CD14-positive monocyte (primary cell): ENCODE data around the gene RWDD2A. TPM values are rescaled to one million over a fixed set of nuclear protein-coding genes. Genes with fewer than 3 reads are reported as not detected.

Source experiments
- DNase-seq, 3 donors: peaks; one replicate each; pipeline ENCODE4 v3.0.0-alpha.2; 2011 to 2022
- H2AFZ ChIP-seq: 2 replicates; pipeline ENCODE4 v1.6.0; 2012; ENCODE audit warnings: mild to moderate bottlenecking, low read depth, low read length, inconsistent platforms; ENCODE audit not compliant: insufficient read depth, poor library complexity, severe bottlenecking
- H3K27ac ChIP-seq, 2 donors: 1 replicate in 1 of 2; 2 replicates in 1 of 2; pipeline ENCODE4 v1.5.1; 2012 to 2013; ENCODE audit warnings: low read length in 2 of 2, control low read depth in 1 of 2, inconsistent platforms in 1 of 2, low read depth in 1 of 2, mild to moderate bottlenecking in 1 of 2
- H3K27me3 ChIP-seq, 2 donors: one replicate each; pipeline versions ENCODE4 v1.6.0 to v1.6.1; 2011 to 2013; ENCODE audit warnings: low read length in 2 of 2; ENCODE audit not compliant: control insufficient read depth in 2 of 2, insufficient read depth in 2 of 2
- H3K36me3 ChIP-seq, 2 donors: replicated peaks in 1 of 2; 1 replicate in 1 of 2; 2 replicates in 1 of 2; pipeline versions ENCODE4 v1.5.1 to v1.6.1; 2012 to 2013; ENCODE audit warnings: low read length in 2 of 2, control low read depth in 1 of 2, inconsistent platforms in 1 of 2, mild to moderate bottlenecking in 1 of 2; ENCODE audit not compliant: insufficient read depth in 2 of 2, control insufficient read depth in 1 of 2
- H3K4me1 ChIP-seq, 2 donors: 1 replicate in 1 of 2; 2 replicates in 1 of 2; pipeline versions ENCODE4 v1.5.1 to v1.6.1; 2012 to 2013; ENCODE audit warnings: low read length in 2 of 2, control low read depth in 1 of 2, inconsistent platforms in 1 of 2, mild to moderate bottlenecking in 1 of 2, moderate library complexity in 1 of 2; ENCODE audit not compliant: insufficient read depth in 2 of 2, control insufficient read depth in 1 of 2
- H3K4me2 ChIP-seq: replicated peaks from 2 replicates; pipeline ENCODE3; 2012; ENCODE audit warnings: low read length, moderate library complexity, mild to moderate bottlenecking; ENCODE audit not compliant: poor library complexity, severe bottlenecking; ENCODE audit errors: extremely low read depth
- H3K4me3 ChIP-seq, 3 experiments: fragments of 200-600 bp in 1 of 3; sonication (generic) in 1 of 3; replicated peaks in 1 of 3; 1 replicate in 2 of 3; 2 replicates in 1 of 3; pipeline ENCODE4 v1.5.1; 2011 to 2013; ENCODE audit warnings: low read length in 3 of 3, mild to moderate bottlenecking in 3 of 3, control low read depth in 2 of 3, low read depth in 2 of 3, inconsistent platforms in 1 of 3, moderate library complexity in 1 of 3
- H3K79me2 ChIP-seq: 2 replicates; pipeline ENCODE4 v1.6.0; 2012; ENCODE audit warnings: mild to moderate bottlenecking, control low read depth, inconsistent platforms, low read length, moderate library complexity; ENCODE audit not compliant: insufficient read depth
- H3K9ac ChIP-seq: 2 replicates; pipeline ENCODE4 v1.6.0; 2017; ENCODE audit warnings: low read length, mild to moderate bottlenecking; ENCODE audit not compliant: insufficient read depth, poor library complexity, severe bottlenecking
- H3K9me3 ChIP-seq, 2 donors: replicated peaks in 1 of 2; 1 replicate in 1 of 2; 2 replicates in 1 of 2; pipeline versions ENCODE4 v1.5.1 to v1.6.1; 2012 to 2013; ENCODE audit warnings: low read length in 2 of 2, control low read depth in 1 of 2; ENCODE audit not compliant: control insufficient read depth in 1 of 2, insufficient read depth in 1 of 2
- H4K20me1 ChIP-seq: 2 replicates; pipeline ENCODE4 v1.6.0; 2012; ENCODE audit warnings: mild to moderate bottlenecking, low read length, control low read depth, moderate library complexity; ENCODE audit not compliant: insufficient read depth
- H3K27ac Mint-ChIP-seq, 7 donors: one replicate each; pipeline ENCODE4 v1.8.0; 2020; ENCODE audit warnings: mild to moderate bottlenecking in 7 of 7, mixed read lengths in 7 of 7, moderate library complexity in 6 of 7, inconsistent platforms in 2 of 7
- H3K27me3 Mint-ChIP-seq, 3 donors: one replicate each; pipeline ENCODE4 v1.8.0; 2021 to 2022; ENCODE audit warnings: low read depth in 3 of 3, mild to moderate bottlenecking in 3 of 3, mixed read lengths in 3 of 3, moderate library complexity in 3 of 3, inconsistent platforms in 1 of 3
- H3K36me3 Mint-ChIP-seq, 2 donors: one replicate each; pipeline ENCODE4 v1.8.0; 2020; ENCODE audit warnings: mixed read lengths in 2 of 2, inconsistent platforms in 1 of 2, mild to moderate bottlenecking in 1 of 2
- H3K4me1 Mint-ChIP-seq: one replicate; pipeline ENCODE4 v1.8.0; 2020; ENCODE audit warnings: mild to moderate bottlenecking, mixed read lengths
- H3K4me3 Mint-ChIP-seq, 2 donors: one replicate each; pipeline ENCODE4 v1.8.0; 2020; ENCODE audit warnings: mild to moderate bottlenecking in 2 of 2, mixed read lengths in 2 of 2, moderate library complexity in 1 of 2
- H3K9me3 Mint-ChIP-seq, 7 donors: one replicate each; pipeline ENCODE4 v1.8.0; 2020 to 2022; ENCODE audit warnings: mixed read lengths in 7 of 7, mild to moderate bottlenecking in 6 of 7, moderate library complexity in 6 of 7, inconsistent platforms in 2 of 7
- CTCF ChIP-seq: fragments of 200-600 bp; IDR thresholded peaks from one replicate; pipeline ENCODE4 v1.8.0; 2022; ENCODE audit warnings: antibody characterized with exemption, mild to moderate bottlenecking
- WGBS: methylation state at CpG from one replicate; pipeline ENCODE4 v1.1.5; 2013; ENCODE audit warnings: missing lambda C conversion rate; ENCODE audit not compliant: insufficient coverage; 5-methylcytosine and 5-hydroxymethylcytosine counted together
- intact Hi-C, 2 donors: fragments of 100-400 bp; cut with micrococcal nuclease; formaldehyde crosslinking; loops; one replicate each; pipeline versions ENCODE4 v1.15.0 to v1.15.1; 2023
- polyA plus RNA-seq, 3 donors: library from polyadenylated mRNA; depleted of rRNA in 1 of 3; unstranded in 2 of 3; stranded (reverse) in 1 of 3; fragments of 300-500 nt in 2 of 3; fragments of >200 nt in 1 of 3; fragmentation: Illumina TruSeq in 2 of 3; gene quantifications; 1 replicate in 2 of 3; 2 replicates in 1 of 3; pipeline ENCODE4 v1.2.3, GENCODE V29; 2012 to 2021

The RWDD2A gene
- polyA plus RNA-seq, 3 donors: 0.77 to 1.2 (median 1.1) TPM

GRCh38 chr6:83153883-83154521, 39.2 kb upstream of the RWDD2A start:
- Histone ChIP-seq H3K9me3 (no peaks in the 10 kb centered on the region), H3K36me3 (peaks cover 69 to 98% of the 10 kb centered on the region in 2 donors), H3K27me3 (no peaks in the 10 kb centered on the region), H3K79me2 (no peaks in the 10 kb centered on the region), H3K27ac (no peak overlapping the region), H3K4me2 (no peak overlapping the region), H3K4me1 (no peaks in the 10 kb centered on the region), H3K9ac (no peak overlapping the region), H2AFZ (no peak overlapping the region), H4K20me1 (no peaks in the 10 kb centered on the region), H3K4me3 (no peak overlapping the region)
- Mint-ChIP-seq H3K27ac (no peak overlapping the region), H3K36me3 (peaks cover 62 to 81% of the 10 kb centered on the region in 2 donors), H3K4me1 (no peaks in the 10 kb centered on the region), H3K9me3 (no peaks in the 10 kb centered on the region), H3K27me3 (peaks cover 0 to 3% (median 0%) of the 10 kb centered on the region in 3 donors), H3K4me3 (no peak overlapping the region)
- WGBS: 100% methylated on average over 2 of the region's 4 CpGs
- no peak for TF ChIP-seq CTCF
- intact Hi-C loops: no loop called here
- DNase-seq: no peak

GRCh38 chr6:83155794-83156193, 37.4 kb upstream of the RWDD2A start:
- Histone ChIP-seq H3K36me3 (peaks cover 87 to 98% of the 10 kb centered on the region in 2 donors), H2AFZ (no peak overlapping the region), H3K79me2 (no peaks in the 10 kb centered on the region), H3K9ac (no peak overlapping the region), H3K4me3 (no peak overlapping the region), H3K4me1 (no peaks in the 10 kb centered on the region), H4K20me1 (no peaks in the 10 kb centered on the region), H3K4me2 (no peak overlapping the region), H3K27ac (no peak overlapping the region), H3K27me3 (no peaks in the 10 kb centered on the region), H3K9me3 (no peaks in the 10 kb centered on the region)
- Mint-ChIP-seq H3K9me3 (no peaks in the 10 kb centered on the region), H3K27ac (peak overlapping the region in 1 of 7 donors; percentile 22), H3K4me1 (no peaks in the 10 kb centered on the region), H3K36me3 (peaks cover 71 to 79% of the 10 kb centered on the region in 2 donors), H3K4me3 (no peak overlapping the region), H3K27me3 (peaks cover 0 to 3% (median 0%) of the 10 kb centered on the region in 3 donors)
- DNase-seq: no peak
- TF ChIP-seq CTCF: no peak
- intact Hi-C loops: no loop called here
- no CpG with 5 or more reads among the region's 2 CpGs for WGBS
